ENCODE results near the gene CD38.

Gene CD38

GRCh38 chr4:15899511-15899910, 121.4 kb downstream of the CD38 start:
- no peak for DNase-seq (ENCODE audit: low read depth)

GRCh38 chr4:15901007-15901406, 122.9 kb downstream of the CD38 start:
- no peak for DNase-seq (ENCODE audit: low read depth)

- DNase-seq (ENCODE audit: low read depth), result no peak
These were observed 123.9 kb downstream of the CD38 start for GRCh38 chr4:15901998-15902397.

DNA sequence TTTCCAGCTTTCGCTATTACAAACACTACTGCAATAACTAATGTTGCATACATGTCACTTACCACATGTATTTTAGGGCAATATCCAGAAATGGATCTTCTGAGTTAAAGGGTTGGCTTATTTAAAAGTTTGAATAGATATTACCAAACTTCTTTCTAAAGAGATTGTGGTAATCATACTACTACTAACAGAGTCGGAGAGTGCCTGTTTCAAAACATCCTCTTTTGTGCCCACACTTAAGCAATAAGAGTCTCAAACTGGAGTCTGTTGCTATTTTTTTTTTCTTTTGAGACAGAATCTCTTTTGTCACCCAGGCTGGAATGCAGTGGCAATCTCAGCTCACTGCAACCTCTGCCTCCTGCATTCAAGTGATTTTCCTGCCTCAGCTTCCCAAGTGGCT, 124.6 kb downstream of the CD38 start:
- DNase-seq (ENCODE audit: low read depth), result no peak

All from CMK (cell line).